IMR-90 (cell line): ENCODE data around the gene NHSL1. TPM values are rescaled to one million over a fixed set of nuclear protein-coding genes. Genes with fewer than 3 reads are reported as not detected.
A peak's percentile ranks its signal among the peaks of the same experiment; 100 is the strongest.

Experiments
- ATAC-seq: fragments of 200-7000 bp; cut with Tn5 transposase; 2 replicates; pipeline ENCODE4 v1.9.1; 2020; ENCODE audit warnings: low read depth, mild to moderate bottlenecking, moderate library complexity
- BruUV-seq: library from RNA; stranded (reverse); fragments of 400-500 nt; replicated peaks from 2 replicates; lab custom pipeline; 2021; lab: Mats Ljungman, UMichigan
- CTCF ChIA-PET: fragments of 300-600 bp; formaldehyde crosslinking; extraction: SDS; loops from one replicate; lab custom pipeline; 2021; ENCODE audit warnings: antibody characterized with exemption; lab: Yijun Ruan, JAX
- POLR2A ChIA-PET: fragments of 300-600 bp; sonication (Branson Sonifier 250); formaldehyde crosslinking; loops from one replicate; lab custom pipeline; 2022; ENCODE audit warnings: antibody characterized with exemption; ENCODE audit not compliant: unreplicated experiment; lab: Charles Lee
- DNase-seq: peaks from one replicate; pipeline ENCODE4 v3.0.0; 2013
- H2AFZ ChIP-seq: replicated peaks from 2 replicates; pipeline ENCODE3; 2013; ENCODE audit warnings: low read length, mild to moderate bottlenecking; ENCODE audit not compliant: poor library complexity
- H2AK5ac ChIP-seq: 2 replicates; pipeline ENCODE4 v1.6.1; 2013; ENCODE audit warnings: low read depth, low read length, inconsistent platforms
- H2AK9ac ChIP-seq: replicated peaks from 2 replicates; pipeline ENCODE3; 2013; ENCODE audit warnings: mild to moderate bottlenecking, low read depth, low read length, moderate library complexity; ENCODE audit not compliant: poor library complexity
- H2BK120ac ChIP-seq: 2 replicates; pipeline ENCODE4 v1.6.1; 2013; ENCODE audit warnings: low read depth, low read length, inconsistent platforms
- H2BK15ac ChIP-seq: 3 replicates; pipeline ENCODE4 v1.6.1; 2013; ENCODE audit warnings: low read depth, low read length, inconsistent platforms
- H2BK20ac ChIP-seq: 2 replicates; pipeline ENCODE4 v1.6.1; 2013; ENCODE audit warnings: low read depth, mild to moderate bottlenecking, inconsistent platforms, low read length, moderate library complexity
- H2BK5ac ChIP-seq: 2 replicates; pipeline ENCODE4 v1.6.1; 2013; ENCODE audit warnings: mild to moderate bottlenecking, low read depth, low read length, inconsistent platforms; ENCODE audit not compliant: poor library complexity, severe bottlenecking
- H3K14ac ChIP-seq: replicated peaks from 2 replicates; pipeline ENCODE4 v1.6.1; 2013; ENCODE audit warnings: low read depth, low read length, inconsistent platforms
- H3K18ac ChIP-seq: 2 replicates; pipeline ENCODE4 v1.6.1; 2013; ENCODE audit warnings: low read depth, low read length, control low read depth
- H3K23ac ChIP-seq: 2 replicates; pipeline ENCODE4 v1.6.1; 2013; ENCODE audit warnings: low read depth, low read length, inconsistent platforms
- H3K27ac ChIP-seq: 2 replicates; pipeline ENCODE4 v1.5.1; 2013; ENCODE audit warnings: mild to moderate bottlenecking, control low read depth, low read length; ENCODE audit not compliant: insufficient read depth
- H3K27me3 ChIP-seq: 2 replicates; pipeline ENCODE4 v1.6.1; 2013; ENCODE audit warnings: low read length; ENCODE audit not compliant: control insufficient read depth, insufficient read depth
- H3K36me3 ChIP-seq: 2 replicates; pipeline ENCODE4 v1.6.1; 2013; ENCODE audit warnings: low read length, mixed read lengths; ENCODE audit not compliant: control insufficient read depth, insufficient read depth
- H3K4ac ChIP-seq: 2 replicates; pipeline ENCODE4 v1.6.1; 2013; ENCODE audit warnings: low read depth, low read length, inconsistent platforms
- H3K4me1 ChIP-seq: 2 replicates; pipeline ENCODE4 v1.6.1; 2013; ENCODE audit warnings: low read length, mixed read lengths; ENCODE audit not compliant: control insufficient read depth, insufficient read depth
- H3K4me2 ChIP-seq: 2 replicates; pipeline ENCODE4 v1.6.1; 2013; ENCODE audit warnings: low read depth, mild to moderate bottlenecking, control low read depth, low read length, moderate library complexity
- H3K4me3 ChIP-seq: 2 replicates; pipeline ENCODE4 v1.5.1; 2013; ENCODE audit warnings: low read depth, mild to moderate bottlenecking, control low read depth, low read length, moderate library complexity; ENCODE audit not compliant: insufficient read depth
- H3K56ac ChIP-seq: 2 replicates; pipeline ENCODE4 v1.6.1; 2013; ENCODE audit warnings: low read length, inconsistent platforms; ENCODE audit not compliant: insufficient read depth; ENCODE audit errors: extremely low read depth
- H3K79me1 ChIP-seq, 2 experiments: 2 replicates each; pipeline ENCODE4 v1.6.1; 2013; ENCODE audit warnings: low read length in 2 of 2, inconsistent platforms in 1 of 2, low read depth in 1 of 2
- H3K9ac ChIP-seq: 2 replicates; pipeline ENCODE4 v1.6.1; 2013; ENCODE audit warnings: low read depth, low read length, control low read depth
- H3K9me1 ChIP-seq: 2 replicates; pipeline ENCODE4 v1.6.1; 2013; ENCODE audit warnings: low read length, inconsistent platforms; ENCODE audit not compliant: insufficient read depth
- H3K9me3 ChIP-seq: 2 replicates; pipeline ENCODE4 v1.6.1; 2013; ENCODE audit warnings: low read length; ENCODE audit not compliant: control insufficient read depth, insufficient read depth
- H4K20me1 ChIP-seq: 2 replicates; pipeline ENCODE4 v1.6.1; 2013; ENCODE audit warnings: low read length, inconsistent platforms; ENCODE audit not compliant: insufficient read depth
- H4K5ac ChIP-seq: 2 replicates; pipeline ENCODE4 v1.6.1; 2013; ENCODE audit warnings: mild to moderate bottlenecking, low read depth, low read length, control low read depth
- H4K8ac ChIP-seq, 2 experiments: 2 replicates each; pipeline ENCODE4 v1.6.1; 2013; ENCODE audit warnings: low read depth in 2 of 2, low read length in 2 of 2, control low read depth in 1 of 2, inconsistent platforms in 1 of 2
- H4K91ac ChIP-seq: 2 replicates; pipeline ENCODE4 v1.6.1; 2013; ENCODE audit warnings: low read depth, low read length, inconsistent platforms; ENCODE audit not compliant: insufficient read depth
- CEBPB ChIP-seq: IDR thresholded peaks from 2 replicates; pipeline ENCODE4 v1.6.1; 2012; ENCODE audit warnings: low read depth, low read length, improper control_type of control experiment
- POLR2A ChIP-seq: IDR thresholded peaks from 2 replicates; pipeline ENCODE4 v1.6.1; 2012; ENCODE audit warnings: mild to moderate bottlenecking, low read depth, low read length
- WGBS, 2 experiments: methylation state at CpG; one replicate each; pipeline versions ENCODE4 v1.1.5 to v1.1.7; 2013; ENCODE audit warnings: missing lambda C conversion rate in 2 of 2; ENCODE audit not compliant: insufficient read length in 1 of 2; ENCODE audit errors: extremely low coverage in 2 of 2; 5-methylcytosine and 5-hydroxymethylcytosine counted together
- dilution Hi-C: fragments of 300-500 bp; cut with HindIII; formaldehyde crosslinking; loops from one replicate; pipeline ENCODE4 v1.14.3; 2018; ENCODE audit warnings: low sequenced_read_pairs; ENCODE audit not compliant: unreplicated experiment
- in situ Hi-C: fragments of 300-500 bp; cut with MboI; formaldehyde crosslinking; loops from 3 replicates; pipeline ENCODE4 v1.14.3; 2019; ENCODE audit warnings: low sequenced_read_pairs, inconsistent platforms, mixed read lengths
- intact Hi-C: fragments of 100-400 bp; cut with micrococcal nuclease; formaldehyde crosslinking; loops from 2 replicates; pipeline ENCODE4 v1.10.0; 2022
- polyA plus RNA-seq, 3 experiments: library from polyadenylated mRNA; depleted of rRNA; stranded (reverse); fragments of >200 nt; gene quantifications; 2 replicates each; pipeline ENCODE4 v1.2.3, GENCODE V29; 2012; ENCODE audit warnings: low replicate concordance in 1 of 3
- total RNA-seq: library from RNA; depleted of rRNA; stranded (reverse); fragments of >200 nt; gene quantifications from 2 replicates; pipeline ENCODE4 v1.2.3, GENCODE V29; 2012

The NHSL1 gene
- total and polyA plus RNA-seq, 2 of the 4 experiments (the other 2 are of a cell fraction), result 5.6 to 7.2 TPM

- no peak overlapping the region for H2BK5ac ChIP-seq
- H3K9ac ChIP-seq, result no peak overlapping the region
- no peak overlapping the region for H3K23ac ChIP-seq
- POLR2A ChIA-PET, result no interaction called here
- H4K5ac ChIP-seq, result no peak overlapping the region
- H2AK9ac ChIP-seq, result no peak overlapping the region
- no peak overlapping the region for H2BK120ac ChIP-seq
- H3K79me1 ChIP-seq, result no peaks in the 10 kb centered on the region
- H3K4me1 ChIP-seq, result peaks cover 6% of the 10 kb centered on the region
- H3K18ac ChIP-seq, result no peak overlapping the region
- H4K8ac ChIP-seq, result no peak overlapping the region
- no peak overlapping the region for H2BK20ac ChIP-seq
- no peak overlapping the region for H3K14ac ChIP-seq
- H3K4ac ChIP-seq, result no peak overlapping the region
- no peaks in the 10 kb centered on the region for H4K20me1 ChIP-seq
- H4K91ac ChIP-seq, result no peak overlapping the region
- no peak overlapping the region for H3K27ac ChIP-seq
- BruUV-seq, result no TSS peak
- H3K9me3 ChIP-seq, result no peaks in the 10 kb centered on the region
- H3K4me2 ChIP-seq, result no peak overlapping the region
- in situ Hi-C loops (no loop called here), intact Hi-C loops (no loop called here), dilution Hi-C loops (no loop called here)
- peaks cover 5% of the 10 kb centered on the region; the same call in 1 of the 2 replicates for H3K27me3 ChIP-seq
- H2BK15ac ChIP-seq, result no peak overlapping the region
- CTCF ChIA-PET, result interaction anchor here (0.8 kb wide), 2 partner anchors 10 to 13 kb away, joined by 3 read pairs; partner anchors contain the start of gene HEBP2
- 0 out of 2 replicates have a peak, but pooled peaks have one; percentile 39 for TF ChIP-seq CEBPB
- TF ChIP-seq POLR2A, result no peak
- H3K9me1 ChIP-seq, result no peaks in the 10 kb centered on the region; the same call in 1 of the 2 replicates
- H2AK5ac ChIP-seq, result no peak overlapping the region
- H3K56ac ChIP-seq, result no peak overlapping the region
- H3K4me3 ChIP-seq, result no peak overlapping the region
- DNase-seq, result no peak
- no peak for ATAC-seq
- 40% methylated on average over 2 of the region's 5 CpGs; no CpG with 5 or more reads in 1 of the 2 experiments for WGBS, 2 experiments
- no peaks in the 10 kb centered on the region for H3K36me3 ChIP-seq
- H2AFZ ChIP-seq, result no peak overlapping the region
Measured at GRCh38 chr6:138393871-138394783, 105.2 kb downstream of the NHSL1 start.
